OCI-LY7 (cell line): ENCODE measurements around the gene KLHL24.

Source experiments
- CTCF ChIP-seq: fragments of 200-600 bp; sonication (generic); conservative IDR thresholded peaks from 2 replicates; pipeline ENCODE4 v1.5.1; 2014; ENCODE audit warnings: mild to moderate bottlenecking, antibody characterized with exemption, low read length, moderate library complexity, mixed read lengths
- EZH2phosphoT487 ChIP-seq: fragments of 200-600 bp; sonication (generic); IDR thresholded peaks from 2 replicates; pipeline ENCODE4 v1.6.1; 2018; ENCODE audit warnings: low read depth, borderline replicate concordance, mild to moderate bottlenecking, mixed run types, antibody characterized with exemption, low read length, moderate library complexity, mixed read lengths

DNA sequence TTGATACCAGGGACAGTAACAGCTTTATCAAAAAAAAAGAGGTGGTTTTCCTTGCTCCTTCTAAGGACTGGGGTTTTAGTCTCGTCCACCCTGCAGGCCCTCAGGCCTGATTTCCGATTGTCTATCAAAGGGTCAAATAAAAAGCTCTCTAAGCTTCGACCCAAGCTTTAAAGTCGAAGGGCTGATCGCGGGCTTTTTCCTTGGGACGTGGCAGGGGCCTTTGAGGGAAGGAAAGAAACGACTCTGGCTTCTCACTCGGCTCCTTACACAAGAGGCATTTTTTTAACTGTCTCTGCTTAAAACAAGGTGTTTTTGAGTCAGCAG lies 354 bp upstream of the KLHL24 start:
- no peak for TF ChIP-seq CTCF
- TF ChIP-seq EZH2phosphoT487, result no peak
